ENCODE results near the gene CCL15. TPM values are rescaled to one million over a fixed set of nuclear protein-coding genes. Genes with fewer than 3 reads are reported as not detected.

The CCL15 gene
- total RNA-seq, 2 donors from 2014 or later, result 1.0 TPM; not detected in 1

DNA sequence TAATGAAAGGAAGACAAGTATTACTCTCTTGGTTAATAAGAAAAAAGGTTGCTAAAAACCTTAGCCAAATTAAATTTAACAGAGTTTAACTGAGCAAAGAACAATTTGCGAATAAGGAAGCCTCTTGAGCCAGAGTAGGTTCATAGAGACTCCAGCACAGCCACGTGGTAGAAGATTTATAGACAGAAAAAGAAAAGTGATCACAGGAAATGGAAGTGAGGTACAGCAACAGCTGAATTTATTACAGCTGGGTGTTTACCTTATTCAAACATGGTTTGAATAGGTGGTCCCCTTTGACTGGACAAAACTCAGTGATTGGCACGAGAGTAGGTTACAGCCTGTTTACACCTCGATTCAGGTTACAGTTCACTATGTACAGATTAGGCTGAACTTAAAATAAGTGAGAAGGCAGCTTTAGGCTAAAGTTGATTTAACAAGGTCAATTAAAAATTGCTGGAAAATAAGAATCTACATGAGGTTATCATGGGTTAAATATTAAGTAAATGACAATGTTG, 3.3 kb upstream of the CCL15 start:
- no peak for TF ChIP-seq POLR2A (IDR thresholded peaks at IDR 0.05)
- TF ChIP-seq, protein P1, sequence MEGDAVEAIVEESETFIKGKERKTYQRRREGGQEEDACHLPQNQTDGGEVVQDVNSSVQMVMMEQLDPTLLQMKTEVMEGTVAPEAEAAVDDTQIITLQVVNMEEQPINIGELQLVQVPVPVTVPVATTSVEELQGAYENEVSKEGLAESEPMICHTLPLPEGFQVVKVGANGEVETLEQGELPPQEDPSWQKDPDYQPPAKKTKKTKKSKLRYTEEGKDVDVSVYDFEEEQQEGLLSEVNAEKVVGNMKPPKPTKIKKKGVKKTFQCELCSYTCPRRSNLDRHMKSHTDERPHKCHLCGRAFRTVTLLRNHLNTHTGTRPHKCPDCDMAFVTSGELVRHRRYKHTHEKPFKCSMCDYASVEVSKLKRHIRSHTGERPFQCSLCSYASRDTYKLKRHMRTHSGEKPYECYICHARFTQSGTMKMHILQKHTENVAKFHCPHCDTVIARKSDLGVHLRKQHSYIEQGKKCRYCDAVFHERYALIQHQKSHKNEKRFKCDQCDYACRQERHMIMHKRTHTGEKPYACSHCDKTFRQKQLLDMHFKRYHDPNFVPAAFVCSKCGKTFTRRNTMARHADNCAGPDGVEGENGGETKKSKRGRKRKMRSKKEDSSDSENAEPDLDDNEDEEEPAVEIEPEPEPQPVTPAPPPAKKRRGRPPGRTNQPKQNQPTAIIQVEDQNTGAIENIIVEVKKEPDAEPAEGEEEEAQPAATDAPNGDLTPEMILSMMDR (IDR thresholded peaks at IDR 0.05), result no peak
- no peaks in the 10 kb centered on the region for H3K27me3 ChIP-seq
- DNase-seq, result no peak
- 56 to 59% methylated on average over 4 of the region's 4 CpGs for WGBS, 2 donors
- intact Hi-C loops (cut with DNase I), result no loop called here
- no peak overlapping the region for H3K4me3 ChIP-seq
- peaks cover 11% of the 10 kb centered on the region for H3K4me1 ChIP-seq
- ATAC-seq, result no peak
- H3K27ac ChIP-seq, result no peak overlapping the region
- no peaks in the 10 kb centered on the region for H3K36me3 ChIP-seq (replicated peaks in 1 of 2; ENCODE audit: insufficient read depth in 1 of 2, low read depth in 2 of 2)
- H3K9me3 ChIP-seq, result no peaks in the 10 kb centered on the region

DNA sequence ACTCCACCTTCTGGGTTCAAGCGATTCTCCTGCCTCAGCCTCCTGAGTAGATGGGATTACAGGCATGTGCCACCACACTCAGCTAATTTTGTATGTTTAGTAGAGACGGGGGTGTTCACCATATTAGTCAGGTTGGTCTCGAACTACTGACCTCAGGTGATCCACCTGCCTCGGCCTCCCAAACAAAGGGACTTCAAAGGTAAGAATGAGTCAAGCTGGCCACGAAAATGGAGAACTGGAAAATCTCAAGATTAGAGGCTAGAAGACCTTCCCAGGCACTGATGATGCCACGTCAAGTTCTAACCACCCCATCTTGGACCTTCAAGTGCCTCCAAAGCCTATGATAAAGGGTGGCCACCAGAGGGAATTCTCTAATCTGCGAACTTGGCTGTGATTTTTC, 1.3 kb upstream of the CCL15 start:
- Histone ChIP-seq H3K4me3 (no peak overlapping the region), H3K36me3 (replicated peaks in 1 of 2; ENCODE audit: insufficient read depth in 1 of 2, low read depth in 2 of 2) (no peaks in the 10 kb centered on the region), H3K27me3 (no peaks in the 10 kb centered on the region), H3K9me3 (no peaks in the 10 kb centered on the region), H3K27ac (no peak overlapping the region), H3K4me1 (peaks cover 11% of the 10 kb centered on the region)
- ATAC-seq, result no peak
- TF ChIP-seq, protein P1 (IDR thresholded peaks at IDR 0.05), result no peak
- TF ChIP-seq POLR2A (IDR thresholded peaks at IDR 0.05), result no peak
- intact Hi-C loops (cut with DNase I), result no loop called here
- no peak for DNase-seq
- 88 to 89% methylated on average over 7 of the region's 7 CpGs for WGBS, 2 donors

DNA sequence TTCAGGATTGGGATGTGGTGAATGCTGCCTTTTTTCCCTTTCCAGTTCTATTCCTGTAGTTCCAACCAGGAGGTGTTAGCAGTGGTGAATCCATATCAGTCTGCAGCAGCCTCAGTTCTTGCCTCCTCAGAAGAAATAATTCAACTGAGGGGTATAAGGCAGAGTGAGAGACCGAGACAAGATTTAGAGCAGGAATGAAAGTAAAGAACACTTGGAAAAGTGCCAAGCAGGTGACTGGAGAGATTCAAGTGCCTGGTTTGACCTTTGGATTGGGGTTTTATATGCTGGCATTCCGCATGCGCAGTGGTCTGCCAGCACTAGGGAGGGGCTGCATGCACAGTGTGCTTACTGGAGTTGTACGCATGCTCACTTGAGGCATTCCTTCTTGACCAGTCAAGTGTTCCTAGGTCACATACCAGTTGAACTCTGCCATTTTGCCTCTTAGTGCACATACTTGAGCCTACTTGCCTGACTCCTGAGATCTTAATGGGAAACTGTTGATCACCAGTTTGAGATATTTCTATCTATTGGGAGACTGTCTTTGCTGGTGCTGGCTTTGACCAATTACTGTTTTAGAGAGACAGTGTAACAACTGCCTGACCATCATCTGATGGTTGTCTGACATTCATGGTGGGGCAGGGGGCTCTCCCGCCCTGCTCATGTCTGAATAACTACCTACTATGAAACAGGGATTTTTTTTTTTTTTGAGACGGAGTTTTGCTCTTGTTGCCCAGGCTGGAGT, 680 bp upstream of the CCL15 start:
- 51 to 52% methylated on average over 6 of the region's 6 CpGs for WGBS, 2 donors
- Histone ChIP-seq H3K9me3 (no peaks in the 10 kb centered on the region), H3K4me1 (peaks cover 11% of the 10 kb centered on the region), H3K27ac (no peak overlapping the region), H3K27me3 (no peaks in the 10 kb centered on the region), H3K4me3 (no peak overlapping the region), H3K36me3 (replicated peaks in 1 of 2; ENCODE audit: insufficient read depth in 1 of 2, low read depth in 2 of 2) (no peaks in the 10 kb centered on the region)
- intact Hi-C loops (cut with DNase I), result no loop called here
- peak; percentile 66 to 84 (median 82) for DNase-seq
- peak; percentile 68 for ATAC-seq
- no peak for TF ChIP-seq POLR2A (IDR thresholded peaks at IDR 0.05)
- TF ChIP-seq, protein P1 (IDR thresholded peaks at IDR 0.05), result no peak

DNA sequence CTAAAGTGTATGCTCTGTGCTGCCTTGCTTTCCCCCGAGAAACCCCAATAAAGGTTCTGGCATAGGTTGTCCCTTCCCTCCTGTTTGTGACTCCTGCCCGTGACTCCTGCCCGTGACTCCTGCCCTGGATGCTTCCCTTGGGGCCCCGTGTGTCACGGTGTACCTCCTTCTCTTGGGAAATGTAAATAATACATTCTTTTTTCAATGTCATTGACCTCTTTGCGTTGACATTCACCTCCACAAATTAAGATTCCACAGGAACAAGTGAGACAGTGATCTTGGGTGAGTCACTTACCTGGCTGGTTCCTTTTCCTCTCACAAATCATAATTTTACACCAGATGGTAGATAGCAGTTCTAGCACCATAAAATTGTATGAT, 632 bp downstream of the CCL15 start:
- TF ChIP-seq, protein P1 (IDR thresholded peaks at IDR 0.05), result no peak
- no peak for TF ChIP-seq POLR2A (IDR thresholded peaks at IDR 0.05)
- 62 to 66% methylated on average over 6 of the region's 6 CpGs for WGBS, 2 donors
- DNase-seq, result no peak
- ATAC-seq, result no peak
- Histone ChIP-seq H3K27me3 (no peaks in the 10 kb centered on the region), H3K27ac (no peak overlapping the region), H3K4me3 (no peak overlapping the region), H3K9me3 (no peaks in the 10 kb centered on the region), H3K4me1 (peaks cover 11% of the 10 kb centered on the region), H3K36me3 (replicated peaks in 1 of 2; ENCODE audit: insufficient read depth in 1 of 2, low read depth in 2 of 2) (no peaks in the 10 kb centered on the region)
- intact Hi-C loops (cut with DNase I), result no loop called here

DNA sequence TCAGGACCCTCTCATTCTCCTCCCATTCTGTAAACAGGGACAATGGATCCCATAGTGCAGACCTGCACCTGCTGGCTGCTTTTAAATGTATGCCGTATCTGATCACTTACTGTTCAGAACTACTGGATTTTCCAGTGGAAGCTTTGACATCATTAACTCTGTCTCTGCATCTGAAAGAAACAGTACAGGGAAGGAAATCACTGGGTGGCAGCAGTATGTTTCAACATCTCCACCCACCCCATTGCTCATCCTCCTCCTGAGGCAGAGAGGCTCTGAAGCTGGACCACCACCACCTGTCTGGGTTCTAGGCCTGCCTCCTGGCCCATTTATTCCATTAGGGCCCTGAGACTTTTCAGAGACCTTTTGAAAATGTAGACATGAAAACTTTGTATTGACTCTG, 2.6 kb downstream of the CCL15 start:
- Histone ChIP-seq H3K4me3 (no peak overlapping the region), H3K4me1 (peaks cover 11% of the 10 kb centered on the region), H3K27ac (no peak overlapping the region), H3K9me3 (no peaks in the 10 kb centered on the region), H3K27me3 (no peaks in the 10 kb centered on the region), H3K36me3 (replicated peaks in 1 of 2; ENCODE audit: insufficient read depth in 1 of 2, low read depth in 2 of 2) (no peaks in the 10 kb centered on the region)
- ATAC-seq (no peak), DNase-seq (no peak)
- intact Hi-C loops (cut with DNase I), result no loop called here
- WGBS, 2 donors, result 84 to 88% methylated on average over 1 of the region's 1 CpG
- TF ChIP-seq POLR2A (IDR thresholded peaks at IDR 0.05), result no peak
- TF ChIP-seq, protein P1 (IDR thresholded peaks at IDR 0.05), result no peak

Measured in body of pancreas (tissue), 4 donors.